ENCODE measurements around the gene TACC2.

DNA sequence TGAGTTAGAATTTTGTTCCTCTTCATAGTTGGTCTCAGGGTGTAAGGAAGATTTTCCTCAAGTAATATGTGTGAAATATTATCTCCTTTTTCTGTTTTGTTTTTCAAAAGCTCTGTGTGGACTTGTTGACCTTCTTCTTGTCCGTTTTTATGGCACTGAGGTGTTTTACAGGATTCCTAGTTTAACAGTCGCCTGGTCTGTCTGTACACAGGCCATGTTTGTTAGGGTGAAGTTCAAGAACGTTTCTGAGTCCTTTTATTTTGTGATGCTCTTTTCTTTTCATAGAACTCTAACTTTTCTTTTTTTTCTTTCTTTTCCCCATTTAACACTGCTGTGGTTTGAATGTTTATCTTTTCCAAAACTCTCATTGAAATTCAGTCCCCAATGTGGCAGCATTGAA is 18.5 kb downstream of the TACC2 start:
- TF ChIP-seq CTCF (IDR thresholded peaks at IDR 0.05) (no peak), EZH2phosphoT487 (IDR thresholded peaks at IDR 0.05) (no peak)
